ENCODE results near the gene INAFM1. TPM values are rescaled to one million over a fixed set of nuclear protein-coding genes. Genes with fewer than 3 reads are reported as not detected.

Gene INAFM1
- total and polyA plus RNA-seq, 9 of the 15 experiments (the other 6 are each of a cell fraction or from before 2014, with no cell fraction given) = 0.71 to 30.9 (median 3.1) TPM

GRCh38 chr19:47256693-47257410, 17.8 kb upstream of the INAFM1 start (continued):
- TF ChIP-seq MXD1 (CRISPR knock-in tag; IDR thresholded peaks at IDR 0.05; ENCODE audit: borderline replicate concordance, poor library complexity, severe bottlenecking) (no peak), FOXA3 (CRISPR knock-in tag; conservative IDR thresholded peaks at IDR 0.05 in 1 of 2, IDR thresholded peaks at IDR 0.05 in 1 of 2) (peak; percentile 51 to 94; a peak in 3 of 4 replicates), TRIM24 (IDR thresholded peaks at IDR 0.05) (no peak), ATF7 (IDR thresholded peaks at IDR 0.05) (peak; percentile 76)
- TF ChIP-seq, protein P1, sequence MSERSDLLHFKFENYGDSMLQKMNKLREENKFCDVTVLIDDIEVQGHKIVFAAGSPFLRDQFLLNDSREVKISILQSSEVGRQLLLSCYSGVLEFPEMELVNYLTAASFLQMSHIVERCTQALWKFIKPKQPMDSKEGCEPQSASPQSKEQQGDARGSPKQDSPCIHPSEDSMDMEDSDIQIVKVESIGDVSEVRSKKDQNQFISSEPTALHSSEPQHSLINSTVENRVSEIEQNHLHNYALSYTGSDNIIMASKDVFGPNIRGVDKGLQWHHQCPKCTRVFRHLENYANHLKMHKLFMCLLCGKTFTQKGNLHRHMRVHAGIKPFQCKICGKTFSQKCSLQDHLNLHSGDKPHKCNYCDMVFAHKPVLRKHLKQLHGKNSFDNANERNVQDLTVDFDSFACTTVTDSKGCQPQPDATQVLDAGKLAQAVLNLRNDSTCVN (CRISPR knock-in tag; IDR thresholded peaks at IDR 0.05) = no peak

DNA sequence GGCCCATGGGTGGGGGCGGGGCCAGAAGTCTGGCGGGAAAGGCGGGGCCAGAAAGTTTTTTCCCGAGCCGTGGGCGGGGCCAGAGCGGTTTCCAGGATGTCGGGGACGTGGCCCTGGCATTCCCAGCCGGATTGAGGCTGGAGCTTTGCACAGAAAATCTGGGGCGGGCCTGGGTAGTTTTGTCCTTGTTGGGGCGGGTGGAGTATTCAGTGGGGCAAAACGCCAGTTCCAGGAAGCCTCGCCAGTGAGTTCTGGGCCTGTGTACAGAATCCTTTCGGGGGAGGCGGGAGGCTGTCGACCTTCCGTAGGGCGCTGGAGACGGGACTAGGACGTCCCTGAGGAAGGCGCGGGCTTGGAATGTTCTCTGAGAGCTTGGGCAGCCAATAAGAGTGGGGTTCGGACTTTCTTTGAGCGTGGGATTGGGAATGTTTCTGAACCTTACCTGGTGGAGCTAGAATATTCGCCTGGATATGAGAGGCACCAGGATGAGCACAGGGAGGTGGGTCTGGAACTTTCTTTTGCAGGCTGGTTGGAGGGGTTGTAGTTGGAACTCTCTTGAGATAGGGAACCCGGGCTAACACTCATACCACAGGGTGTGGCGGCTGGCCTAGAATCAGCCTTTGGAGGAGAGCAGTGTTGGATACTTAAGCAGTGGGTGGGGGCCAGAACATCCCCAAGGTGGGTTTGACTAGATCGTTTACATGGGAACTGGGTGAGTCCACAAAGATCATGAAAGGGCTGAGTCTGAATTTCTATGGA, 17.1 kb upstream of the INAFM1 start:
- POLR2A ChIA-PET = interaction anchor here (0.6 to 2.9 kb wide), 9 partner anchors 9 to 501 kb away, joined by 3 to 48 read pairs (median 7); partner anchors contain the start of gene INAFM1
- Histone ChIP-seq H3K4me2 (ENCODE audit: insufficient read depth, low read length) (peak overlapping the region; percentile 99), H3K79me2 (ENCODE audit: control insufficient read depth, insufficient read depth, low read length) (peaks cover 38% of the 10 kb centered on the region), H3K4me3 (peak overlapping the region; percentile 53), H3K9me1 (ENCODE audit: control insufficient read depth, insufficient read depth, low read length) (no peaks in the 10 kb centered on the region), H2AFZ (ENCODE audit: low read depth, low read length) (peak overlapping the region; percentile 53), H3K9me3 (replicated peaks; ENCODE audit: control insufficient read depth, insufficient read depth, low read depth, low read length) (no peaks in the 10 kb centered on the region; the same call in 1 of the 2 replicates), H3K9ac (ENCODE audit: insufficient read depth in 1 of 2, low read depth in 2 of 2, low read length in 2 of 2) (peak overlapping the region; percentile 92 to 93), H3K27ac (ENCODE audit: extremely low read depth, low read depth, low read length) (peak overlapping the region; percentile 82), H3K27me3 (ENCODE audit: control insufficient read depth in 2 of 2, insufficient read depth in 2 of 2, low read length in 2 of 2) (no peaks in the 10 kb centered on the region), H3K4me1 (replicated peaks in 1 of 2; ENCODE audit: control insufficient read depth in 2 of 2, insufficient read depth in 2 of 2, low read length in 2 of 2) (peaks cover 8 to 29% of the 10 kb centered on the region in 2 experiments; a peak in 4 of 5 replicates), H3K36me3 (ENCODE audit: control insufficient read depth, insufficient read depth, low read length) (peaks cover 42% of the 10 kb centered on the region; the same call in 2 of the 3 replicates), H4K20me1 (replicated peaks; ENCODE audit: control insufficient read depth, insufficient read depth, low read length) (peaks cover 7% of the 10 kb centered on the region; the same call in 1 of the 2 replicates)
- DNase-seq (ENCODE audit: extremely low read depth in 1 of 4, low spot score in 3 of 4) (no peak), FAIRE-seq (peak; percentile 82), ATAC-seq (peak; percentile 28)
- CTCF ChIA-PET (ENCODE audit: low intra/inter-chr PET ratio) = interaction anchor here (0.6 kb wide), 1 partner anchor 47 kb away, joined by 3 read pairs; no protein-coding TSS in a partner anchor
- WGBS (ENCODE audit: insufficient coverage, low coverage, missing lambda C conversion rate) = 2% methylated on average over 26 of the region's 29 CpGs
- intact Hi-C loops (cut with micrococcal nuclease) (loop anchor here (1.0 kb wide), 1 partner anchor 17 kb away; the partner anchor contains the start of gene INAFM1), in situ Hi-C loops (cut with MboI) (no loop called here)
- BruUV-seq (replicated peaks) = TSS peak; percentile 71
- TF ChIP-seq NRF1 (conservative IDR thresholded peaks at IDR 0.05 in 1 of 2, IDR thresholded peaks at IDR 0.05 in 1 of 2) = 0 out of 4 replicates have a peak, but pooled peaks of 1 of the 2 experiments have one; percentile 16
- TF ChIP-seq, protein P2, sequence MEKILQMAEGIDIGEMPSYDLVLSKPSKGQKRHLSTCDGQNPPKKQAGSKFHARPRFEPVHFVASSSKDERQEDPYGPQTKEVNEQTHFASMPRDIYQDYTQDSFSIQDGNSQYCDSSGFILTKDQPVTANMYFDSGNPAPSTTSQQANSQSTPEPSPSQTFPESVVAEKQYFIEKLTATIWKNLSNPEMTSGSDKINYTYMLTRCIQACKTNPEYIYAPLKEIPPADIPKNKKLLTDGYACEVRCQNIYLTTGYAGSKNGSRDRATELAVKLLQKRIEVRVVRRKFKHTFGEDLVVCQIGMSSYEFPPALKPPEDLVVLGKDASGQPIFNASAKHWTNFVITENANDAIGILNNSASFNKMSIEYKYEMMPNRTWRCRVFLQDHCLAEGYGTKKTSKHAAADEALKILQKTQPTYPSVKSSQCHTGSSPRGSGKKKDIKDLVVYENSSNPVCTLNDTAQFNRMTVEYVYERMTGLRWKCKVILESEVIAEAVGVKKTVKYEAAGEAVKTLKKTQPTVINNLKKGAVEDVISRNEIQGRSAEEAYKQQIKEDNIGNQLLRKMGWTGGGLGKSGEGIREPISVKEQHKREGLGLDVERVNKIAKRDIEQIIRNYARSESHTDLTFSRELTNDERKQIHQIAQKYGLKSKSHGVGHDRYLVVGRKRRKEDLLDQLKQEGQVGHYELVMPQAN (IDR thresholded peaks at IDR 0.05; ENCODE audit: borderline replicate concordance) = 0 out of 2 replicates have a peak, but pooled peaks have one; percentile 31
- 0 out of 2 replicates have a peak, but pooled peaks have one; percentile 16 for TF ChIP-seq ARID1B (IDR thresholded peaks at IDR 0.05)
- TF ChIP-seq ATF1 (CRISPR knock-in tag; IDR thresholded peaks at IDR 0.05) = no peak
- TF ChIP-seq ATF1 (tag; IDR thresholded peaks at IDR 0.05) = 0 out of 2 replicates have a peak, but pooled peaks have one; percentile 9
- TF ChIP-seq FOXK2 (conservative IDR thresholded peaks at IDR 0.05 in 1 of 2, IDR thresholded peaks at IDR 0.05 in 1 of 2; ENCODE audit: low read depth in 2 of 2) = 0 out of 4 replicates have a peak, but pooled peaks of 1 of the 2 experiments have one; percentile 7
- peak; percentile 50; the same call in 1 of the 2 replicates for TF ChIP-seq PHF8 (IDR thresholded peaks at IDR 0.05; ENCODE audit: borderline replicate concordance, low read length)
- TF ChIP-seq PRMT5 (CRISPR knock-in tag; IDR thresholded peaks at IDR 0.05) = no peak
- TF ChIP-seq ZZZ3 (IDR thresholded peaks at IDR 0.05) = no peak

All from K562 (cell line).